ENCODE data around the gene YIPF1. TPM values are rescaled to one million over a fixed set of nuclear protein-coding genes. Genes with fewer than 3 reads are reported as not detected.
A peak's percentile ranks its signal among the peaks of the same experiment; 100 is the strongest.

Gene YIPF1
- total RNA-seq, 1 donor from 2014 or later, result 18.5 TPM

- ChIA-PET POLR2A (interaction anchor here (0.5 to 2.5 kb wide), 5 partner anchors 11 to 968 kb away, joined by 3 to 12 read pairs (median 4); partner anchors contain the start of genes CYB5RL, IFT25, LRRC42 and MRPL37), CTCF (no interaction called here)
- intact Hi-C loops (cut with micrococcal nuclease), result loop anchor here (1.0 to 5.0 kb wide), 10 partner anchors 51 to 1961 kb away; partner anchors contain the start of genes CYB5RL, LRRC42, MRPL37 and NRDC
- TF ChIP-seq CTCF (IDR thresholded peaks at IDR 0.05), result no peak
- Mint-ChIP-seq H3K36me3 (ENCODE audit: low read depth) (peaks cover 10% of the 10 kb centered on the region), H3K9me3 (peaks cover 7% of the 10 kb centered on the region), H3K4me3 (peak overlapping the region; percentile 94), H3K27ac (peak overlapping the region; percentile 98), H3K27me3 (no peaks in the 10 kb centered on the region), H3K4me1 (peaks cover 33% of the 10 kb centered on the region)
- DNase-seq (no peak), ATAC-seq (ENCODE audit: low read depth) (no peak)
Measured at GRCh38 chr1:53838654-53838974, 51.0 kb downstream of the YIPF1 start.

DNA sequence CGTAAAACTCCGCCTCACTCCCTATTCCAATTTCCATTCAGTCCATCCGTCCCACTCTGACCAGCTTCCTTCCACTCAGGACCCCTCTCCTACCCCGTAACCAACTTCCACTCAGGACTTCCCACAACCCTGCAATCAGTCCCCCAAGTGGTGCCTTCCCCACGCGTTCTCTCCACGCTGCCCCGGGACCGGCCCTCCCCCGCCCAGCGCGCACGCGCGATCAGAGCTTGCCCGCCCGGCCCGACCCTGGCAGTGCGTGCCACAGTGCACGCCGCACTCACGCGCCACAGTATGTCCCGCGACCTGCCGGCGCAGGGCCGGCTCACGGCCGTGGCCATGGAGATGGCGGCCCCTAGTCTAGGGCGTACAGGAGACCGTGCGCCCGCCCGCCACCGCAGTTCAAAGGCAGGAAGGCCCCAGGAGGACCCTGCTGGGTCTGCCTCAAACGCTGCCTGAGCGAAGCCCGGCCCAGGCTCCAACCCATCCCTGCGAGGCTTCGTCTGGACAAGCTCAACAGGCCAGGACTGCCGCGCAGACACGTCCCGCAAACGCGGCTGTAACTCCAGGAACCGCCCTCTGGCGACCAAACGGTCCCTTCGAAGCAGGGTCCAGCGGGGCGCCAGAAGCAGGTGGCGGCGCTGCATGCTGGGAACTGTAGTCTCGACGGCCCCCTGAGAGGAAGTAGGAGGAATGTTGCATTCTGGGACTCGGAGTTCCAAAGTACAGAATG, 51.5 kb downstream of the YIPF1 start, which contains the start of gene NDC1:
NDC1 (minus strand) TSS at position 373 of the 730 bp plus-strand sequence; CDS start at position 338, 35 bp downstream.
- no peaks in the 10 kb centered on the region for H3K27me3 Mint-ChIP-seq
- DNase-seq, result peak; percentile 86
- H3K27ac Mint-ChIP-seq, result peak within 1 kb of the TSS; percentile 98
- H3K9me3 Mint-ChIP-seq, result peaks cover 7% of the 10 kb centered on the region
- TF ChIP-seq CTCF (IDR thresholded peaks at IDR 0.05), result no peak
- ChIA-PET POLR2A (interaction anchor here (0.7 to 2.5 kb wide), 5 partner anchors 12 to 877 kb away, joined by 3 to 12 read pairs (median 3); partner anchors contain the start of genes CYB5RL, IFT25, LRRC42 and MRPL37), CTCF (no interaction called here)
- peaks cover 12% of the 10 kb centered on the region for H3K36me3 Mint-ChIP-seq (ENCODE audit: low read depth)
- intact Hi-C loops (cut with micrococcal nuclease), result loop anchor here (1.0 to 5.0 kb wide), 10 partner anchors 51 to 1961 kb away; partner anchors contain the start of genes CYB5RL, LRRC42, MRPL37 and NRDC
- peak within 1 kb of the TSS; percentile 94 for H3K4me3 Mint-ChIP-seq
- peaks cover 33% of the 10 kb centered on the region for H3K4me1 Mint-ChIP-seq
- ATAC-seq (ENCODE audit: low read depth), result peak; percentile 89

DNA sequence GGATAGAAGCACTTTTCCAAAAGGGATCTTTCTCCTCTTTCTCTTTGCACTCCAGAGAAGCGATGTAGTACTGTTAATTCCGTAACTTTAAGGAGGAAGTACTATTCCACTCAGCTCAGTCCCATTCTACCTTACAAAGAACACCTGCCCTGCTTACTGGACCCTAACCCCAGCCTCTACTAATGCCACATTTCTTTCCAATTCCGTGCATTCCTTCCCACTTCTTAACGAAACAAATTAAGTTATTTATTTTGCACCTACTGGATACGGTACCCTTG, 52.0 kb downstream of the YIPF1 start:
- Mint-ChIP-seq H3K4me1 (peaks cover 33% of the 10 kb centered on the region), H3K27me3 (no peaks in the 10 kb centered on the region), H3K36me3 (ENCODE audit: low read depth) (peaks cover 14% of the 10 kb centered on the region), H3K9me3 (peaks cover 6% of the 10 kb centered on the region), H3K27ac (peak overlapping the region; percentile 98), H3K4me3 (peak overlapping the region; percentile 94)
- intact Hi-C loops (cut with micrococcal nuclease), result loop anchor here (5.0 kb wide), 1 partner anchor 1960 kb away; the partner anchor contains the start of gene NRDC
- DNase-seq (no peak), ATAC-seq (ENCODE audit: low read depth) (no peak)
- POLR2A ChIA-PET, result interaction anchor here (0.7 to 2.5 kb wide), 4 partner anchors 52 to 878 kb away, joined by 3 to 12 read pairs (median 4); partner anchors contain the start of genes IFT25, LRRC42, TTC4 and YIPF1
- CTCF ChIA-PET, result no interaction called here
- TF ChIP-seq CTCF (IDR thresholded peaks at IDR 0.05), result no peak

GRCh38 chr1:53835491-53835890, 54.1 kb downstream of the YIPF1 start:
- DNase-seq (no peak), ATAC-seq (ENCODE audit: low read depth) (no peak)
- intact Hi-C loops (cut with micrococcal nuclease), result loop anchor here (5.0 kb wide), 1 partner anchor 1958 kb away; the partner anchor contains the start of gene NRDC
- Mint-ChIP-seq H3K27ac (no peak overlapping the region), H3K9me3 (no peaks in the 10 kb centered on the region), H3K27me3 (no peaks in the 10 kb centered on the region), H3K4me3 (peak overlapping the region; percentile 1), H3K36me3 (ENCODE audit: low read depth) (peaks cover 20% of the 10 kb centered on the region), H3K4me1 (peaks cover 35% of the 10 kb centered on the region)
- ChIA-PET CTCF (interaction anchor here (1.7 kb wide), 1 partner anchor 25 kb away, joined by 7 read pairs; no protein-coding TSS in a partner anchor), POLR2A (no interaction called here)
- TF ChIP-seq CTCF (IDR thresholded peaks at IDR 0.05), result no peak

DNA sequence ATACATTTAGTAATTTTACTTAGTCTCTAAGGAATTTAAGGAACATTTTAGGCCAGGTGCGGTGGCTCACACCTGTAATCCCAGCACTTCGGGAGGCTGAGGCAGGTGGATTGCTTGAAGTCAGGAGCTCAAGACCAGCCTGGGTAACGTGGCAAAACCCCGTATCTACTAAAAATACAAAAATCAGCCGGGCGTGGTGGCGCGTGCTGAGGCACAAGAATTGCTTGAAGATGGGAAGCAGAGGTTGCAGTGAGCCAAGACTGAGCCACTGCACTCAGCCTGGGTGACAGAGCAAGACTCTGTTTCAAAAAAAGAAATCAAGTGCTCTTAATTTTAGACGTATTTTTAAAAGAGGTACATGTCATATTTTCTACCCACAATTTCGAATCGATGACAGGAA, 54.8 kb downstream of the YIPF1 start:
- no peak for TF ChIP-seq CTCF (IDR thresholded peaks at IDR 0.05)
- ChIA-PET POLR2A (no interaction called here), CTCF (interaction anchor here (1.7 kb wide), 1 partner anchor 26 kb away, joined by 7 read pairs; no protein-coding TSS in a partner anchor)
- Mint-ChIP-seq H3K4me1 (peaks cover 35% of the 10 kb centered on the region), H3K4me3 (no peak overlapping the region), H3K9me3 (no peaks in the 10 kb centered on the region), H3K36me3 (ENCODE audit: low read depth) (peaks cover 25% of the 10 kb centered on the region), H3K27me3 (no peaks in the 10 kb centered on the region), H3K27ac (no peak overlapping the region)
- ATAC-seq (ENCODE audit: low read depth) (no peak), DNase-seq (no peak)
- intact Hi-C loops (cut with micrococcal nuclease), result loop anchor here (5.0 kb wide), 1 partner anchor 1957 kb away; the partner anchor contains the start of gene NRDC
